GM21737 (cell line): ENCODE data around the gene TOPAZ1.

Experiments used
- ATAC-seq: cut with Tn5 transposase; IDR thresholded peaks from one replicate; pipeline ENCODE4 v1.9.1; 2021; ENCODE audit warnings: mild to moderate bottlenecking, moderate library complexity; ENCODE audit not compliant: unreplicated experiment

TOPAZ1 gene

GRCh38 chr3:44240061-44240460, 1.6 kb upstream of the TOPAZ1 start:
- no peak for ATAC-seq

- ATAC-seq, result no peak
Observed at GRCh38 chr3:44242721-44243120, 1.0 kb downstream of the TOPAZ1 start.

- no peak for ATAC-seq
Observed at GRCh38 chr3:44248152-44248551, 6.5 kb downstream of the TOPAZ1 start.

- no peak for ATAC-seq
Observed at GRCh38 chr3:44252332-44252959, 10.8 kb downstream of the TOPAZ1 start.

GRCh38 chr3:44259404-44259803, 17.7 kb downstream of the TOPAZ1 start:
- ATAC-seq, result no peak

GRCh38 chr3:44264146-44264545, 22.5 kb downstream of the TOPAZ1 start:
- no peak for ATAC-seq

GRCh38 chr3:44265815-44266214, 24.1 kb downstream of the TOPAZ1 start:
- ATAC-seq, result no peak

- no peak for ATAC-seq
Observed at GRCh38 chr3:44272191-44272590, 30.5 kb downstream of the TOPAZ1 start.

- ATAC-seq, result no peak
Observed at GRCh38 chr3:44277925-44278324, 36.2 kb downstream of the TOPAZ1 start.

GRCh38 chr3:44280077-44280476, 38.4 kb downstream of the TOPAZ1 start:
- ATAC-seq, result no peak

- no peak for ATAC-seq
Observed at GRCh38 chr3:44280631-44281030, 38.9 kb downstream of the TOPAZ1 start.

- ATAC-seq, result no peak
Observed at GRCh38 chr3:44284949-44285348, 43.3 kb downstream of the TOPAZ1 start.

- no peak for ATAC-seq
Observed at GRCh38 chr3:44289882-44290462, 48.3 kb downstream of the TOPAZ1 start.

GRCh38 chr3:44292276-44292675, 50.6 kb downstream of the TOPAZ1 start:
- ATAC-seq, result no peak

- no peak for ATAC-seq
Observed at GRCh38 chr3:44292947-44293346, 51.3 kb downstream of the TOPAZ1 start.

GRCh38 chr3:44297255-44297654, 55.6 kb downstream of the TOPAZ1 start:
- no peak for ATAC-seq

GRCh38 chr3:44301746-44302145, 60.1 kb downstream of the TOPAZ1 start:
- no peak for ATAC-seq

- ATAC-seq, result no peak
Observed at GRCh38 chr3:44309500-44309899, 67.8 kb downstream of the TOPAZ1 start.

- no peak for ATAC-seq
Observed at GRCh38 chr3:44318891-44319311, 77.2 kb downstream of the TOPAZ1 start.

- no peak for ATAC-seq
Observed at GRCh38 chr3:44321335-44321734, 79.6 kb downstream of the TOPAZ1 start.

GRCh38 chr3:44323341-44323955, 81.8 kb downstream of the TOPAZ1 start:
- no peak for ATAC-seq

- ATAC-seq, result no peak
Observed at GRCh38 chr3:44324584-44324983, 82.9 kb downstream of the TOPAZ1 start.
